MCF 10A (cell line): Measurements from ENCODE around the gene PGLYRP2. TPM values are rescaled to one million over a fixed set of nuclear protein-coding genes. Genes with fewer than 3 reads are reported as not detected.

ENCODE experiments used
- BruUV-seq: library from RNA; stranded (reverse); fragments of 400-500 nt; replicated peaks from 2 replicates; lab custom pipeline; 2021; lab: Mats Ljungman, UMichigan
- CTCF ChIA-PET: fragments of 300-600 bp; sonication (Branson Sonifier 250); formaldehyde crosslinking; extraction: SDS; loops from one replicate; lab custom pipeline; 2021; ENCODE audit warnings: antibody characterized with exemption, inconsistent platforms; lab: Yijun Ruan, JAX
- POLR2A ChIA-PET: fragments of 300-600, 350-650 bp; sonication (Branson Sonifier 250); formaldehyde crosslinking; extraction: SDS; loops from one replicate; lab custom pipeline; 2020; ENCODE audit warnings: antibody characterized with exemption, inconsistent platforms; lab: Yijun Ruan, JAX
- DNase-seq: peaks from one replicate; pipeline ENCODE4 v3.0.0-alpha.2; 2018; ENCODE audit not compliant: unreplicated experiment
- H3K27ac Mint-ChIP-seq: one replicate; pipeline ENCODE4 v1.8.0; 2022; ENCODE audit warnings: mild to moderate bottlenecking, low read depth, mixed read lengths; ENCODE audit not compliant: unreplicated experiment
- H3K27me3 Mint-ChIP-seq: one replicate; pipeline ENCODE4 v1.8.0; 2022; ENCODE audit warnings: mixed read lengths; ENCODE audit not compliant: insufficient read depth, unreplicated experiment
- H3K36me3 Mint-ChIP-seq: one replicate; pipeline ENCODE4 v1.8.0; 2022; ENCODE audit warnings: mild to moderate bottlenecking, moderate library complexity, mixed read lengths; ENCODE audit not compliant: insufficient read depth, unreplicated experiment
- H3K4me1 Mint-ChIP-seq: one replicate; pipeline ENCODE4 v1.8.0; 2022; ENCODE audit warnings: mixed read lengths; ENCODE audit not compliant: insufficient read depth, unreplicated experiment
- H3K4me3 Mint-ChIP-seq: one replicate; pipeline ENCODE4 v1.8.0; 2022; ENCODE audit warnings: mild to moderate bottlenecking, moderate library complexity, mixed read lengths; ENCODE audit not compliant: unreplicated experiment
- H3K9me3 Mint-ChIP-seq: one replicate; pipeline ENCODE4 v1.8.0; 2022; ENCODE audit warnings: mixed read lengths; ENCODE audit not compliant: unreplicated experiment
- CTCF ChIP-seq: fragments of 200-600 bp; IDR thresholded peaks from one replicate; pipeline ENCODE4 v1.8.0; 2022; ENCODE audit warnings: antibody characterized with exemption, mild to moderate bottlenecking; ENCODE audit not compliant: unreplicated experiment
- intact Hi-C: fragments of 100-400 bp; cut with micrococcal nuclease; formaldehyde crosslinking; loops from 2 replicates; pipeline ENCODE4 v1.14.1; 2022
- total RNA-seq: library from RNA; stranded (reverse); gene quantifications from 2 replicates; pipeline ENCODE4 v1.2.3, GENCODE V29; 2022

PGLYRP2 gene
- total RNA-seq, 1 experiment from 2014 or later: not detected

- POLR2A ChIA-PET: no interaction called here
- TF ChIP-seq CTCF: no peak
- Mint-ChIP-seq H3K9me3 (no peaks in the 10 kb centered on the region), H3K36me3 (peaks cover 2% of the 10 kb centered on the region), H3K27ac (no peak overlapping the region), H3K4me1 (peaks cover 14% of the 10 kb centered on the region), H3K4me3 (no peak overlapping the region), H3K27me3 (no peaks in the 10 kb centered on the region)
- intact Hi-C loops: no loop called here
- CTCF ChIA-PET: no interaction called here
- no TSS peak for BruUV-seq
- no peak for DNase-seq
Observed at GRCh38 chr19:15445227-15445605, 34.1 kb downstream of the PGLYRP2 start.

GRCh38 chr19:15444505-15445226, 34.6 kb downstream of the PGLYRP2 start:
- BruUV-seq: no TSS peak
- TF ChIP-seq CTCF: no peak
- intact Hi-C loops: no loop called here
- DNase-seq: no peak
- H3K36me3 Mint-ChIP-seq: no peaks in the 10 kb centered on the region
- no peak overlapping the region for H3K4me3 Mint-ChIP-seq
- no peaks in the 10 kb centered on the region for H3K9me3 Mint-ChIP-seq
- POLR2A ChIA-PET: interaction anchor here (1.2 kb wide), 1 partner anchor 26 kb away, joined by 4 read pairs; the partner anchor contains the start of gene AKAP8L
- H3K4me1 Mint-ChIP-seq: peaks cover 13% of the 10 kb centered on the region
- no peaks in the 10 kb centered on the region for H3K27me3 Mint-ChIP-seq
- CTCF ChIA-PET: interaction anchor here (0.5 kb wide), 1 partner anchor 11 kb away, joined by 3 read pairs; no protein-coding TSS in a partner anchor
- H3K27ac Mint-ChIP-seq: no peak overlapping the region

GRCh38 chr19:15443838-15444237, 35.5 kb downstream of the PGLYRP2 start:
- Mint-ChIP-seq H3K9me3 (no peaks in the 10 kb centered on the region), H3K4me3 (no peak overlapping the region), H3K4me1 (peaks cover 11% of the 10 kb centered on the region), H3K27me3 (no peaks in the 10 kb centered on the region), H3K27ac (no peak overlapping the region), H3K36me3 (no peaks in the 10 kb centered on the region)
- TF ChIP-seq CTCF: no peak
- CTCF ChIA-PET: no interaction called here
- BruUV-seq: no TSS peak
- no peak for DNase-seq
- intact Hi-C loops: no loop called here
- POLR2A ChIA-PET: interaction anchor here (1.2 kb wide), 1 partner anchor 25 kb away, joined by 4 read pairs; the partner anchor contains the start of gene AKAP8L

GRCh38 chr19:15443325-15443724, 36.0 kb downstream of the PGLYRP2 start:
- Mint-ChIP-seq H3K36me3 (no peaks in the 10 kb centered on the region), H3K9me3 (no peaks in the 10 kb centered on the region), H3K27ac (no peak overlapping the region), H3K4me1 (peaks cover 6% of the 10 kb centered on the region), H3K4me3 (no peak overlapping the region), H3K27me3 (no peaks in the 10 kb centered on the region)
- POLR2A ChIA-PET: interaction anchor here (1.2 kb wide), 1 partner anchor 24 kb away, joined by 4 read pairs; the partner anchor contains the start of gene AKAP8L
- intact Hi-C loops: no loop called here
- CTCF ChIA-PET: no interaction called here
- DNase-seq: no peak
- TF ChIP-seq CTCF: no peak
- BruUV-seq: no TSS peak
